GM18507 (cell line): Measurements from ENCODE around the gene INSYN1.
"Not testable (repeated sequence)": the region's sequence is repeated elsewhere in the genome, so short reads cannot be mapped to it uniquely, and the experiment has no call there.

Experiments used
- DNase-seq: peaks from one replicate; pipeline ENCODE4 v3.0.0; 2011; ENCODE audit warnings: low read depth; ENCODE audit not compliant: insufficient read length; ENCODE audit errors: extremely low spot score
- FAIRE-seq: peaks from 2 replicates; lab custom pipeline; 2011; peaks lifted over from hg19 to GRCh38; lab: Jason Lieb, UNC

Gene INSYN1

GRCh38 chr15:73718694-73719093, 34.5 kb downstream of the INSYN1 start:
- DNase-seq, result no peak
- no peak for FAIRE-seq

- FAIRE-seq, result no peak
- DNase-seq, result no peak
These were observed 35.3 kb downstream of the INSYN1 start for GRCh38 chr15:73717802-73718201.

- no peak for FAIRE-seq
These were observed 35.9 kb downstream of the INSYN1 start for GRCh38 chr15:73717206-73717605.

GRCh38 chr15:73716417-73716816, 36.7 kb downstream of the INSYN1 start:
- FAIRE-seq (no peak), DNase-seq (no peak)

More at GRCh38 chr15:73717206-73717605, 35.9 kb downstream of the INSYN1 start:
- no peak for DNase-seq

- FAIRE-seq, result no peak
- no peak for DNase-seq
These were observed 37.7 kb downstream of the INSYN1 start for GRCh38 chr15:73715417-73715816.

GRCh38 chr15:73714695-73715301, 38.4 kb downstream of the INSYN1 start:
- FAIRE-seq (no peak), DNase-seq (no peak)

GRCh38 chr15:73712107-73712506, 41.0 kb downstream of the INSYN1 start:
- FAIRE-seq (no peak), DNase-seq (no peak)

GRCh38 chr15:73711526-73711925, 41.6 kb downstream of the INSYN1 start:
- no peak for DNase-seq
- FAIRE-seq, result no peak

- no peak for DNase-seq
- FAIRE-seq, result no peak
These were observed 42.8 kb downstream of the INSYN1 start for GRCh38 chr15:73710321-73710720.

- DNase-seq (no peak), FAIRE-seq (no peak)
These were observed 43.5 kb downstream of the INSYN1 start for GRCh38 chr15:73709686-73710085.

GRCh38 chr15:73709241-73709640, 43.9 kb downstream of the INSYN1 start:
- no peak for DNase-seq
- no peak for FAIRE-seq

GRCh38 chr15:73708691-73709090, 44.5 kb downstream of the INSYN1 start:
- FAIRE-seq (no peak), DNase-seq (no peak)

GRCh38 chr15:73704869-73705645, 48.1 kb downstream of the INSYN1 start:
- peak; percentile 77 for FAIRE-seq
- peak; percentile 37 for DNase-seq

- FAIRE-seq, DNase-seq: not testable (repeated sequence)
These were observed 48.8 kb downstream of the INSYN1 start for GRCh38 chr15:73704142-73704868.

- DNase-seq, FAIRE-seq: not testable (repeated sequence)
These were observed 49.5 kb downstream of the INSYN1 start for GRCh38 chr15:73703601-73704000.

- not testable (repeated sequence) for DNase-seq, FAIRE-seq
These were observed 50.6 kb downstream of the INSYN1 start for GRCh38 chr15:73702311-73703239.

- peak; percentile 88 for FAIRE-seq
- peak; percentile 54 for DNase-seq
These were observed 52.9 kb downstream of the INSYN1 start for GRCh38 chr15:73700041-73700842.

GRCh38 chr15:73699249-73700040, 53.7 kb downstream of the INSYN1 start:
- FAIRE-seq (no peak), DNase-seq (no peak)
